Measurements from ENCODE around the gene RBBP8NL.

RBBP8NL gene

DNA sequence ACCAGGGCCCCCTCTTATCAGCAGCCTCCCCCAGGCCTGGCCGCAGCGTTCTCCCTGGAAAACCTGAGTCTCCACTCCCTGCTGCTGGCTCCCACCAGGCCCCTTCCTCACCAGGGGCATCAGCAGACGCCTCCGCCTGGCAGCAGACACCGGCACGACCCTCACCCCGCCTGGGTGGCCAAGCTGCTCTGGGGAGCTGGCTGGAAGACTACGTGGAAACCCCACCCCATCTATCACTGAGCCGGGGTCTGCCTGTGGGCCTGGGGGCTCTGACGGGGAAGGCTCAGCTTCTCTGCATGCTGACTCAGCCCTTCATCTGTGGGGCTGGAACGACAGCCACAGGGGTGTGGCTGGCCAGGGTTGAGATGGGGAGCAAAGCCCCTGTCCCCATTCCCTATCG is 19.1 kb upstream of the RBBP8NL start:
- Histone ChIP-seq H2AFZ (ENCODE audit: low read depth, low read length) (no peak overlapping the region), H3K4me1 (ENCODE audit: insufficient read depth, low read length) (peaks cover 7% of the 10 kb centered on the region), H3K4me3 (ENCODE audit: low read length) (no peak overlapping the region), H3K36me3 (ENCODE audit: insufficient read depth, low read length) (no peaks in the 10 kb centered on the region), H3K27me3 (ENCODE audit: insufficient read depth, low read length) (peaks cover 19% of the 10 kb centered on the region), H3K9me3 (ENCODE audit: low read length) (no peaks in the 10 kb centered on the region)

DNA sequence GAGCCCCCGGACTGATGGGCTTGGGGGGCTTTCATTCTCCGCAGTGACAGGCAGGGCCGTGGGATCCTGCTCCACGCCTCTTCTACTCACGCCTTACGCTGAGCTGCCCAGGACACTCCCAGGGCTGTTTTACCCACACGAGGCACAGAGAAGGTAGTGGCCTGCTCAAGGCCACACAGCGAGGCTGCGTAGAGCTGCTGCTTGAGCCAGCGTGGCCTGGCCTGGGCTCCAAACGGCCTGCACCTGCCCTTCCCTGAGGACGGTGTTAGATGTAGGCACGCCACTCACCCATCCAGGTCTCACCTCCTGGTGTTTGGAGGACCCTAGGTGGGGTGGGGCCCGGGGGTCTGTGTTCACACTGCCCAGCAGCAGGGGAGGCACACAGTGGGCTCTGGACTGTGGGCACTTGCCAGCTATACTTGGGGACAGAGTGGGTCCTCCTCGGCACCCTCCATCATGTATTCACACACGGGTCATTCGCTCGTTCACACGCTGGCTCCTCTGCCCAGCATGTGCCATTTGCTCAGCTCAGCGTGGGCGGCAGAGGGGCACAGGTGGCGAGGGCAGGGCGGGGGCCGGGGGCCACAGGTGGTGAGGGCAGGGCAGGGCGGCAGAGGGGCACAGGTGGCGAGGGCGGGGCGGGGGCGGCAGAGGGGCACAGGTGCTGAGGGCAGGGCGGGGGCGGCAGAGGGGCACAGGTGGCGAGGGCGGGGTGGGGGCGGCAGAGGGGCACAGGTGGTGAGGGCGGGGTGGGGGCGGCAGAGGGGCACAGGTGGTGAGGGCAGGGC is 18.4 kb upstream of the RBBP8NL start:
- peaks cover 7% of the 10 kb centered on the region for H3K4me1 ChIP-seq (ENCODE audit: insufficient read depth, low read length)
- no peaks in the 10 kb centered on the region for H3K9me3 ChIP-seq (ENCODE audit: low read length)
- H3K27me3 ChIP-seq (ENCODE audit: insufficient read depth, low read length), result peaks cover 24% of the 10 kb centered on the region

DNA sequence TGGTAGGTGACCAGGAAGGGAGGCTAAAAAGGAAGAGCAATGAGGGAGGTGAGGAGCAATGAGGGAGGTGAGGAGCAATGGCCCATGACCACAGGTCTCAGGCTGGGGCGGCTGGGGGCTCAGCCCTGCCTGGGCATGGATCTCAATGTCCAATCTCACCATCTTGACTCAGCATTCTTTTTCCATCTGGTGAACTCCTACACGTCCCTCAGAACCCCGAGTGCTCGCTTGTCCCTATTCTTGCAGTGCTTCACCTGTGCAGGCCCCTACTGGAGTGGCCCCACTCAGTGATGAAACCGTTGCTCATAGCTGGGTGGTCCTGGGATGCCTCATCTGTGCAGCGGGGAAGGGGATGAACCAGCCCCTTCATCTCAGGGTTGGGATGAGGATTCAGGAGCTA is 16.9 kb upstream of the RBBP8NL start:
- peaks cover 7% of the 10 kb centered on the region for H3K4me1 ChIP-seq (ENCODE audit: insufficient read depth, low read length)
- no peak overlapping the region for H3K4me3 ChIP-seq (ENCODE audit: low read length)
- no peaks in the 10 kb centered on the region for H3K36me3 ChIP-seq (ENCODE audit: insufficient read depth, low read length)
- no peak overlapping the region for H2AFZ ChIP-seq (ENCODE audit: low read depth, low read length)
- H3K9me3 ChIP-seq (ENCODE audit: low read length), result no peaks in the 10 kb centered on the region
- peaks cover 35% of the 10 kb centered on the region for H3K27me3 ChIP-seq (ENCODE audit: insufficient read depth, low read length)

More for the DNA sequence above, 18.4 kb upstream of the RBBP8NL start:
- Histone ChIP-seq H2AFZ (ENCODE audit: low read depth, low read length) (no peak overlapping the region), H3K36me3 (ENCODE audit: insufficient read depth, low read length) (no peaks in the 10 kb centered on the region), H3K4me3 (ENCODE audit: low read length) (no peak overlapping the region)

DNA sequence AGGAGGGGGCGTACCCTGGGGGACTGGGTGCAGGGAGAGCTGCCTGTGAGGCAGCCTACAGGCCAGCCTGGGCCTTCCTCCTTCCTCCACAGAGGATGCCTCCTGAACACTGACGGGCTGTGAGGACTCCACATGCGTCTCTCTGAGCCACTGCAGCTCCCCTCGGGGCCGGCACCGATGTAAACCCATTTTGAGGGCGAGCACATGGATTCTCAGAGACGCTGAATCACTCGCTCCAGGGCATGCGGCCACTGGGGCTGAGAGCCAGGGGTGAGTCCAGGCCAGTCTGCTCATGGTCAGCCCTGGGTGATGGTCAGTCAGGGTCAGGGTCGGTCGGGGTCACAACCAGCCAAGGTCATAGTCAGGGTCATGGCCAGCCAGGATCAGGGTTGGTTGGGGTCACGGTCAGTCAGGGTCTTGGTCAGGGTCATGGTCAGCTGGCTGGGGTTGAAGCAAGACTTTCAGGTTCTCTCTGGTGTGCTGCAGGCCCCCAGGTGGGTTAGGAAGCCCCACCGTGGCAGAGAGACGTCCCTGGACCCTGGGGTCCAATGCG is 14.7 kb upstream of the RBBP8NL start:
- H3K36me3 ChIP-seq (ENCODE audit: insufficient read depth, low read length), result no peaks in the 10 kb centered on the region
- H2AFZ ChIP-seq (ENCODE audit: low read depth, low read length), result no peak overlapping the region
- no peaks in the 10 kb centered on the region for H3K9me3 ChIP-seq (ENCODE audit: low read length)
- no peaks in the 10 kb centered on the region for H3K4me1 ChIP-seq (ENCODE audit: insufficient read depth, low read length)
- no peak overlapping the region for H3K4me3 ChIP-seq (ENCODE audit: low read length)
- H3K27me3 ChIP-seq (ENCODE audit: insufficient read depth, low read length), result peaks cover 47% of the 10 kb centered on the region

DNA sequence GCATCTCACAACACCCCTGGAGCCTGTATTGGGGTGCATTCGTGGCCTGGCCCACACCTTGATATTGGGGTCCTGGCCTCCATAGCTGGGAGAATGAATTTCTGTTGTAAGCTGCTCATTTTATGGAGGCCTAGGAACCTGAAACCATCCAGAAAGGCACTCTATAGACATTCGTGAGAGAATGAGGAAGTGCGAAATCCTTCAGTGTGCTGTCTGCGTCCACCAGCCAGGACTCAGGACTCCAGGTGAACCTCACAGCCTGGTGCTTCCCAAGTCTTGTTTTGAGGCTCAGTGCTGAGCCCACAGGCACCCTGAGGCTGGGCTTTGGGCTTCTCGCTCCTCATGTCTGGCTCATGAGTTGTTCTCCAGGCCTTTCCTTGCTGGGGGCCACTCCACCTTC is 11.9 kb upstream of the RBBP8NL start:
- H3K27me3 ChIP-seq (ENCODE audit: insufficient read depth, low read length), result peaks cover 51% of the 10 kb centered on the region
- H3K9me3 ChIP-seq (ENCODE audit: low read length), result peaks cover 3% of the 10 kb centered on the region
- no peaks in the 10 kb centered on the region for H3K36me3 ChIP-seq (ENCODE audit: insufficient read depth, low read length)
- no peak overlapping the region for H3K4me3 ChIP-seq (ENCODE audit: low read length)
- no peak overlapping the region for H2AFZ ChIP-seq (ENCODE audit: low read depth, low read length)
- no peaks in the 10 kb centered on the region for H3K4me1 ChIP-seq (ENCODE audit: insufficient read depth, low read length)

DNA sequence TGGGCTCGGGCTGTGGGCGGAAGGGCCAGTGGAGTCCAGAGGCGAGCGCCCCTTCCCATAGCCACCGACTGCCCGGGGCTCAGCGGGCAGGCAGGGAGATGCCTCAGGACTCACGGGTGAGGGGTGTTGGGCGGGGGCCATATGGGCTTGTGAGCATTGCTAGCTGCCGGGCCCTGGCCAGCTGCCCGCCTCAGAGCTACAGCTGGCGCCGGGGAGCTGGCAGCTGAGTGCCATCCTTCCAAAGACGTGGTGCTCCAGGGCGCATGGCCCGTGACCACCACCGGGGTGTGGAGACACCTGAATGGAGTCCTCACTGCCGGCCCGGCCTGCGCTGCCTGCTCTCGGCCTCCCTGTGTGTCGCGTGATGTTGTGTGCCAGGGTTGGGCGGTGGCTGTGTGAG is 10.6 kb upstream of the RBBP8NL start:
- Histone ChIP-seq H3K4me1 (ENCODE audit: insufficient read depth, low read length) (no peaks in the 10 kb centered on the region), H3K27me3 (ENCODE audit: insufficient read depth, low read length) (peaks cover 53% of the 10 kb centered on the region), H2AFZ (ENCODE audit: low read depth, low read length) (no peak overlapping the region), H3K4me3 (ENCODE audit: low read length) (no peak overlapping the region), H3K36me3 (ENCODE audit: insufficient read depth, low read length) (no peaks in the 10 kb centered on the region), H3K9me3 (ENCODE audit: low read length) (peaks cover 3% of the 10 kb centered on the region)

DNA sequence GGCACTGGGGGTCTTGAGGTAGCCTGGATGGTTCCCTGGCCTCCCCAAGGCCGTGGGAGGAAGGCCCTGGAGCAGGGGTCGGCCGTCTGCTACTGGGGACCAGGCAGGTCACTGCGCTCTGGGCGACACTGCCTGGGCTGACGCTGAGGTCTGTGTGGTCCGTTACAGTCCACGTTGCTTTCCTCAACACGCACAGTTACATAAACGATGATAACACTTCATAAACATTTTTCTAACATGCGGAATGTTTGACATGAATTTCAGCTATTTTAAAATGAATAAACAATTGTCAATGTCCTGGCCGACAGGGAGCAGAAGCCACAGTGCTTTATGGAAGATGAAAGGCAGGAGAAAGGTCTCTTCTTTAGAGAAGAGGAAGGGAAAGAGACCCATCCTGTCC is 10.2 kb upstream of the RBBP8NL start:
- Histone ChIP-seq H3K4me3 (ENCODE audit: low read length) (no peak overlapping the region), H2AFZ (ENCODE audit: low read depth, low read length) (no peak overlapping the region), H3K4me1 (ENCODE audit: insufficient read depth, low read length) (no peaks in the 10 kb centered on the region), H3K36me3 (ENCODE audit: insufficient read depth, low read length) (no peaks in the 10 kb centered on the region), H3K27me3 (ENCODE audit: insufficient read depth, low read length) (peaks cover 53% of the 10 kb centered on the region), H3K9me3 (ENCODE audit: low read length) (peaks cover 5% of the 10 kb centered on the region)

DNA sequence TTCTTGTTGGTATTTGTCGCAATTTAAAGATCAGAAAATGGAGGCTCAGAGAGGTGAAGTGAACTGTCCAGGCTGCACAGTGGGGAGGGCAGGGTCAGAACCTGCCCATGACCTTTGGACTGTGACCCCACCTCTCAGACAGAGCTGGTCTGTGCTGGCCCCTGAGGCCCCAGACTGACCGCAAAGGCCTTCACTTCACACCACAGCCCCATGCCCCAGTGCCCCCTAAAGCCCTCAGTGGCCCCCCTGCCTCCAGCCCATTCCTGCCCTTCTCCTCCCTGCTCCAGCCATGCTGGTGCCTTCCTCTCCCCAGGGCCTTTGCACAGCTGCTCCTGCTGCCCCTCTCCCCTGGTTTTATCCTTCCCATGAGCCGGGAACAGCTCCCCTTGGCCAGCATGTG is 9.4 kb upstream of the RBBP8NL start:
- peaks cover 8% of the 10 kb centered on the region for H3K9me3 ChIP-seq (ENCODE audit: low read length)

DNA sequence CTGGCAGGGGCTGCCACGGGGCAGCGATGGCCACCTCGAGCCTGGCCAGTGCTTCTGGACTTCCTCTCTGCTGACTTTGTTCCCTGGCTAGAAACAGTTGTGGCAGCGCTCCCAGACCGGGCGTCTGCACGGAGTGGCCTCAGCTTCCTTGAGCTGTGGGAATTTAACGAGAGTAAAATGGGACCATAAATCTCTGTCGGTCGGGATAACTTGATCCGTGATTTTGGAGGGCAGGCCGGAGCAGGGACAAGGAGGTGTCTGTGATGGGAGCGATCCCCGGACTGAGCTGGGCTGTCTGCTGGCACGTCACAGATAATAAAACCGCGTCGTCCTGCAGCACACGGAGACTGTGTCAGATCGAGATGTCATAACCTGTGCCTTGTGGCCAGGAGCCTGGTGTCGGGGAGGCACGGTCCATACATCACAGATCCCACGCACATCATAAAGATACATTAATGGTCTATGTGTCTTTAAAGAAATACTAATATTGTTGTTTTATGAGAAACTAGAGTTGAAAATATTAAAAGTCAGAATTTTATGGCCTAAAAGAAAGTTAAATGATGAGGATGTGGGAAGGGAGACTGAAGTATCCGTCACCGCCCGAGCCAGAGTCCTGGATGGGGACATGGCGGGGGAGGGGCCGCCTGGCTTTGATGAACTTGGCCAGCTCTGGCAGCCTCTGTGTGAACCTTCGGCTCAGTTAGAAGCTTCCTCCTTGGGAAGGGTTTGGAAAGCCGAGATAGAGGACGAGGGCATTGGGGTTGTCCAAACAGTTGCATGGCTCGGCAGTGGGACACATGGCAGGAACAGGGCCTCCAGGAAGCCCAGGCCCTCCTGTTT is 6.5 kb upstream of the RBBP8NL start:
- Histone ChIP-seq H3K4me3 (ENCODE audit: low read length) (no peak overlapping the region), H2AFZ (ENCODE audit: low read depth, low read length) (no peak overlapping the region), H3K4me1 (ENCODE audit: insufficient read depth, low read length) (no peaks in the 10 kb centered on the region), H3K9me3 (ENCODE audit: low read length) (peaks cover 8% of the 10 kb centered on the region), H3K36me3 (ENCODE audit: insufficient read depth, low read length) (no peaks in the 10 kb centered on the region), H3K27me3 (ENCODE audit: insufficient read depth, low read length) (peaks cover 47% of the 10 kb centered on the region)

More for the DNA sequence above, 9.4 kb upstream of the RBBP8NL start:
- Histone ChIP-seq H3K4me1 (ENCODE audit: insufficient read depth, low read length) (no peaks in the 10 kb centered on the region), H3K36me3 (ENCODE audit: insufficient read depth, low read length) (no peaks in the 10 kb centered on the region), H3K27me3 (ENCODE audit: insufficient read depth, low read length) (peaks cover 55% of the 10 kb centered on the region), H3K4me3 (ENCODE audit: low read length) (no peak overlapping the region), H2AFZ (ENCODE audit: low read depth, low read length) (no peak overlapping the region)

DNA sequence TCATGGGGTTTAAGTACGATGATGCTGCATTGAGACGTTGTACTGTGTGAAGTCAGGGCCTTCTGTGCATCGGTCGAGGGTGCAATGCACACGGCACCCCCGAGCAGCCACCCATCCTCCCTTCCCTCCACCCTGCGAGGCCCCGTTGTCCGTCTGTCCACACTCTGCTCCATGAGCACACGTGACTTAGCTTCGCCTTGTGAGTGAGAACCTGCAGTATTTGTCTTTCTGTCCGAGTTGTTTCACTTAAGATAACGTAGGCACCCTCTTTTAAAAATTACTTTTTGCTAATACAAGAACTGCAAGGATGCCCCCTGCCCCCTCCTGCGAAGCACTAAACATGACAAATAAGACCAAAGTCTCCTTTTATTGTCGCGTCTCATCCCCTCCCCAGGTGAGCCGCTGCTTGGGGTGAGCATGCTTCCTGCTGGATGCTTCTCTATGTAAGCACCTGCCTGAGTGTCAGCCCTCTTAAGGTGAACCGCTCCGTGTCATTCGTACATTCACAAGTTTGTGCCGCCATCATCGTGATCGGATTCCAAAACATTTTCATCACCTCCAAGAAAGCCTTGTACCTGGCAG is 3.6 kb upstream of the RBBP8NL start:
- H3K27me3 ChIP-seq (ENCODE audit: insufficient read depth, low read length), result peaks cover 48% of the 10 kb centered on the region
- H3K4me1 ChIP-seq (ENCODE audit: insufficient read depth, low read length), result no peaks in the 10 kb centered on the region
- no peaks in the 10 kb centered on the region for H3K36me3 ChIP-seq (ENCODE audit: insufficient read depth, low read length)
- H3K9me3 ChIP-seq (ENCODE audit: low read length), result peaks cover 5% of the 10 kb centered on the region
- no peak overlapping the region for H3K4me3 ChIP-seq (ENCODE audit: low read length)
- no peak overlapping the region for H2AFZ ChIP-seq (ENCODE audit: low read depth, low read length)

DNA sequence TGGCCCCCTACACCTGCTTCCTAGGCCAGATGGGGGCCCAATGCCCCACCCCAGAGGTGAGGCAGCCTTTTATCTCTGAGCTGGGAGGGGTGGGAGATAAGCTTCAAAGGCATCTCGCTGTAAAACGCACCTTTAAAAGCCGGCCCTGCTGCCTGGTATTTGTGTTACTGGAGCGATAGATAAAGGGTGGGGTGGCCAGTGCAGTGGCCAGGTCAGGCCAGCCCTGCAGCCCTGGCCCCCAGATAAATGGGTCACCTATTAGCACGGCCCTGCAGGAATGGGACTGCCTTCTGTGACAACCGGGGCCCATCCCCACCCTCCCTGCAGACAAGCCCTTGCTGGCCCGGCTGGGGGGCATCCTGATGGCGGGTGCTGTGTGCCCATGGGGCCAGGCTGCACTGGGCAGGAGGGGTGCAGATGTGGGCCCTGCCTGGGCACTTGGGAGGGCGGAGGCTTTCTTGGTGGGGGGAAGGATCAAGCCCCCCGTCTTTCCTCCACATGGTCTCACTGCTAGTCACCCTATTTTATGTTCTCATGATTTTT is 3.0 kb upstream of the RBBP8NL start:
- Histone ChIP-seq H3K27me3 (ENCODE audit: insufficient read depth, low read length) (peaks cover 46% of the 10 kb centered on the region), H3K36me3 (ENCODE audit: insufficient read depth, low read length) (no peaks in the 10 kb centered on the region), H3K9me3 (ENCODE audit: low read length) (peaks cover 5% of the 10 kb centered on the region), H2AFZ (ENCODE audit: low read depth, low read length) (no peak overlapping the region), H3K4me3 (ENCODE audit: low read length) (no peak overlapping the region), H3K4me1 (ENCODE audit: insufficient read depth, low read length) (no peaks in the 10 kb centered on the region)

DNA sequence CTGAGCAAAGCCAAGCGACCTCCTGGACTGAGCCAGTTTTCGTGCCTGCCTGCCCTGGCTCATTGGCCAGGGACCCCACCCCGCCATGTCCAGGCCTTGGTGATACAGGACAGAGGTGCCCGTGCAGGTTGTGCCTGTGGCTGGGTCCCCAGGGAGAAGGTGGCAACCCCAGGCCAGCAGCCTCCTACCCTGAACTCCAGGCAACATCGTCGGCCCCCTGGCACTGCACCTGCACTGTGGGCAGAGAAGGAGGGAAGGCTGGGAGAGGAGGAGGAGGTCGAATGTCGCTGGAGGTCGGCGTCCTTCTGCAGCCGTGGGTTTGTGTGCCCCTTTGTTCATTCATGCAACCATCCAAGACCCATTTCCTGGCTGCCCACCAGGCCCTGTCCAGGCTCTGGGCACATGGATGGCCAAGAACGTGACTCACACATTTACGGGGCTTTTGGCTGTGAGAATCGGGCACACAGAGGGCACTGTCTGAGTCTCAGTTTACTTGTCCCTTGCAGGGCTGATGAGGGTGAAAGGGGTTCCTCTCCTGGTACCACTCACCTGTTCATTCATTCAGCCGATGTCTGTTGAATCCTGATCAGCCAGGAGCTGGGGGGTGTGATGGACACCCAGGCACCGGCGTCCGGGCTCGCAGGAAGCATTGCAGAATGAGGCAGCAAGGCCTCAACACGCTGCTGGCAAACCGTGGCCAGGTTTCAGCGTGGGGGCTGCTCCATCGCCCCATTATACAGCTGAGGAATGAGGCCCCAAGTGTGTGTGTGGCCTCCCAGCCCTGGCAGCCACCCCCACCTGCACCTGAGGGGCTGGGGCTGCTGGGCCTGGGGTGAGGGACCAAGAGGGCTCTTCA is 2.3 kb upstream of the RBBP8NL start:
- Histone ChIP-seq H3K27me3 (ENCODE audit: insufficient read depth, low read length) (peaks cover 45% of the 10 kb centered on the region), H3K4me3 (ENCODE audit: low read length) (no peak overlapping the region), H3K36me3 (ENCODE audit: insufficient read depth, low read length) (no peaks in the 10 kb centered on the region), H3K9me3 (ENCODE audit: low read length) (peaks cover 5% of the 10 kb centered on the region), H3K4me1 (ENCODE audit: insufficient read depth, low read length) (no peaks in the 10 kb centered on the region), H2AFZ (ENCODE audit: low read depth, low read length) (no peak overlapping the region)
